ENCODE results near the gene TASP1.

DNA sequence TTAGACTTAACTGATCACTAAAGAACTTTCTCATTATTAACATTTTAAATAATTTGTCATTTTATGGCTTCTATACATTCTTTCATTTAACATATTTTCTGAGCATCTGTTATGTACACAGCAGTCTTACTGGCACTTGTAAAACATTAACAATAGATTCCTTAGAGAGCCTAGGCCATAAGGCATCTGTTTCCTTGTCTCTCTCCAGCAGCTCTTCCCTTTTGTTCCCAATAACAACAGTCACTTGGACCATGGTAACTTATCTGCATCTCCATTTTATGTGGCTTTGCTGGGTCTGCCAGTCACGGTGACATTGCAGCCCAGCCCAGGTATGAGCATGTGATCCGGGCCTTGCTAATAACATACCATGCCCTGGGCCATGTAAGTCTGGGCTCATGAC is 11.7 kb upstream of the TASP1 start:
- TF ChIP-seq, protein P1, sequence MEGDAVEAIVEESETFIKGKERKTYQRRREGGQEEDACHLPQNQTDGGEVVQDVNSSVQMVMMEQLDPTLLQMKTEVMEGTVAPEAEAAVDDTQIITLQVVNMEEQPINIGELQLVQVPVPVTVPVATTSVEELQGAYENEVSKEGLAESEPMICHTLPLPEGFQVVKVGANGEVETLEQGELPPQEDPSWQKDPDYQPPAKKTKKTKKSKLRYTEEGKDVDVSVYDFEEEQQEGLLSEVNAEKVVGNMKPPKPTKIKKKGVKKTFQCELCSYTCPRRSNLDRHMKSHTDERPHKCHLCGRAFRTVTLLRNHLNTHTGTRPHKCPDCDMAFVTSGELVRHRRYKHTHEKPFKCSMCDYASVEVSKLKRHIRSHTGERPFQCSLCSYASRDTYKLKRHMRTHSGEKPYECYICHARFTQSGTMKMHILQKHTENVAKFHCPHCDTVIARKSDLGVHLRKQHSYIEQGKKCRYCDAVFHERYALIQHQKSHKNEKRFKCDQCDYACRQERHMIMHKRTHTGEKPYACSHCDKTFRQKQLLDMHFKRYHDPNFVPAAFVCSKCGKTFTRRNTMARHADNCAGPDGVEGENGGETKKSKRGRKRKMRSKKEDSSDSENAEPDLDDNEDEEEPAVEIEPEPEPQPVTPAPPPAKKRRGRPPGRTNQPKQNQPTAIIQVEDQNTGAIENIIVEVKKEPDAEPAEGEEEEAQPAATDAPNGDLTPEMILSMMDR (IDR thresholded peaks at IDR 0.05), result no peak
- TF ChIP-seq POLR2A (IDR thresholded peaks at IDR 0.05), result no peak
